ENCODE data around the gene CTBP2.

Gene CTBP2

DNA sequence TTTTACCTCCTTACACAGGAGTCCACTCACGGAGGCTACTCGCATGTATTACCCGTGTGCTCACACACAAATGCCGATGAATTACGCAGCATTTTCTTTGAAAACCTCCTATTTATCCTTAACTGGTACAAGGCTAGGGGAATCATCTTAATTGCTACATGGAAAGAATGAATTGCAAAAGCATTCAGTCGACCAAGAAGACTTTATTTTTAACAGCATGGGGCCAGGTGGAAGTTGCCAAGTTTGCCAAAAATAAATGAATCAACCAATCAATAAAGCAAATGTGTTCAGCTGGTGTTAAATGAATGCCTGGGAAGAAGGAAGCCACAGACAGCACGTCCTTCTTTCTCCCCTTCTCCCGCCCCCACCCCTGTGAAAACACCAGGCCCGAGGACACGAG, 55.8 kb downstream of the CTBP2 start:
- DNase-seq = no peak

DNA sequence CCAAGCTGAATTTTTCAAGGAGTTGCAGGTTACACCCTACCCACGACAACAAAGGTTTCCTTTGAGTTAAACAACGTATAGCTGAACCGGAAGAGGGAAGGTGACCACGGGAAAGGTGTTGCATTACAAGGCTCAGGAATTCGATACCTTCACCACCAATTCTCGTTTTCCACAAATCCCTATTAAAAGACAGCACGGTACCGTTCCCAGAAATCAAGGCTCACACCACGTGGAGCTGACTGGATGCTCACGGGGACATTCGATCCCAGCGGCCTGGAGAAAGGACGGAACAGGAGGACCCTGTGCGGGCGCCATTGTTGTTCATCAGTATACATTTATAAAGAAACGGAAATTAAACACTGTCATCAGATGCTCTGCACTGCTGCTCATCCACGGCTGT, 56.4 kb downstream of the CTBP2 start:
- no peak for DNase-seq

DNA sequence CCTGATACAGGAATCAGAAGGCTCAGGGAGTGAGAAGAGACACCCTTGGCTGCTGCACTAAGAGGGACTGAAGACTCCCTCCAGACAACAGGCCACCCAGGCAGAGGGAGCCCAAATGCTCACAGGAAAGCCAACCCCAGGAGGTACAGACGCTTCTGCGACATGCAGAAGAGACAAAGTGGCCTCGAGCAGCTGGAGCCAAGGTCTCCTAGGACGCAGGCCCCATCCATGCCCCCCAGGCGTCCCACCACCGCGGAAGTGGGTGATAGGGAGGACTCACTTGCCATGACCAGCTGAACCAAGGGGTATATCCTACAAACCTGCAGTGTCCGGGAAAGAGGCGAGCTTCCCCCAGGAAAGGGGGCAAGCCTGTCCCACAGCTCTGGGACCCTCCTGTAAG, 56.9 kb downstream of the CTBP2 start:
- DNase-seq = no peak

DNA sequence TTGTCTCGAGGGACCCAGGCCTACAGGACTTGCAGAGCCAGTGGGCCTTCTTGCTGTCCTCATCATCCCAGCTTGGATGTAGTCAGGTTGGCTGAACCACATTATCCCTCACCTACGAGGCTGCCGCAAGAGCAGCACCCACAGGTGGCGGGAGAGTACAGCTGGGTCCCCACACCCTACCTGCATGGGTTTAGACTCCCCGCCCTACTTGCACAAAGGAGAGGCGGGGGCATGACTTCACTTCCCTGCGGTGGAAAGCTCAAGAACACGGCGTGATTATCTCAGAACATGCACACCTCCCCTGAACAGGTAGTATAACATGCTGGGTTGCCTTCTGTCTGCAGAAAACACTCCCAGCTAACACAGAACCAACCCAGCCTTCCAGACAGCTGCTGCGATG, 57.5 kb downstream of the CTBP2 start:
- no peak for DNase-seq

DNA sequence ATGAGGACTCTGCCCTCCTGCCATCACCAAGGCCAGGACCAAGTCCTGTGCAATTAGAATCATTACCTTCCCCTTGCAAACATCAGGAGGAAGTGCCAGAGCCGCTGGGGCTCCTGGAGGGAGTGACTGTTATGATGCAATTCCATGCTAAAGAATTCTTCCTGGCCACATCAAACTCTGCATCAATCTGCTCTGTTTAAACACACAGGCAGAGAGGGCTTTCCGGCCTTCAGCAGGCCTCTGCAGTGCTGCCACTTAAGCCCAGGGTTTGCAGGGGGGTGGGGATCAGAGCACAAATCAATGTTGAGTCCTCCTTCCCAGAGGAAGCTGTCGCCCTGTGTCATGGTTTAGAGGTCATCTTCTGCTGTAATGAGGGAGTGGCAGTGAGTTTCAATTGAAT, 58.1 kb downstream of the CTBP2 start:
- peak; percentile 17 to 33 for DNase-seq

DNA sequence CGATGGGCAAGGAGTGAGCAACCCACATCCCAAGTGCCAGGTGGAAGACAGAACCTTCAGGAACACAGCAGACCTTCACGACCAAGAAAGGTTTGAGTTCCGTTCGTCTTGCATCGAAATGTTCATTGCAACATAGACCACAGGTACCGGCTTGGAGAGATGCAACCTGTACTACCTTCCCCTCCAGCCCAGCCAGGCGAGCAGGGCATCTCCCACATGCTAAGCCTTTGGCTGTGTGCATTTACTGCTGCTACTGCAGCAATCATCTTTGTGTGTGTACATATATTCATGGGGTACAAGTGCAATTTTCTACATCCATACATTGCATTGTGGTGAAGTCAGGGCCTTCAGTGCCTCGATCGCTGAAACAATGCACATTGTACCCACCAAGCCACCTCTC, 58.8 kb downstream of the CTBP2 start:
- no peak for DNase-seq

DNA sequence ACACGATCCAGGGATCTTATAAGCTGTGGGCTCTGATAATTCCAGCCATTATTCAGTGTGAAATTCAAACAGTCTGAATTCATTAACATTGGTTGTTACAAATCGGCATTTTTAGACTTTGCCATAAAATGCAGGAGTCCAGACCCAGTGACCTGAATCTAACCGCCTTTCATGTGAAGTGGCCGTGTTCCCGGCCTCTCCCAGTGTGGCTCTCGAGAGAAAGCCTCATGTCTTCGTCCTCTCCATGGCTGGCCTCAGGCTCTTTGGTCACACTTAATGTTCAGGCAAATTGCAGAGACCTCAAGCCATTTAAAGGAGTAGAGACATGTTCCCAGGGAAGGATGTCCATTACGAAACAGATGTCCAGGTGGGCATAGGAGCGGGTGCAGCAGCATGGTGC, 59.3 kb downstream of the CTBP2 start:
- no peak for DNase-seq

DNA sequence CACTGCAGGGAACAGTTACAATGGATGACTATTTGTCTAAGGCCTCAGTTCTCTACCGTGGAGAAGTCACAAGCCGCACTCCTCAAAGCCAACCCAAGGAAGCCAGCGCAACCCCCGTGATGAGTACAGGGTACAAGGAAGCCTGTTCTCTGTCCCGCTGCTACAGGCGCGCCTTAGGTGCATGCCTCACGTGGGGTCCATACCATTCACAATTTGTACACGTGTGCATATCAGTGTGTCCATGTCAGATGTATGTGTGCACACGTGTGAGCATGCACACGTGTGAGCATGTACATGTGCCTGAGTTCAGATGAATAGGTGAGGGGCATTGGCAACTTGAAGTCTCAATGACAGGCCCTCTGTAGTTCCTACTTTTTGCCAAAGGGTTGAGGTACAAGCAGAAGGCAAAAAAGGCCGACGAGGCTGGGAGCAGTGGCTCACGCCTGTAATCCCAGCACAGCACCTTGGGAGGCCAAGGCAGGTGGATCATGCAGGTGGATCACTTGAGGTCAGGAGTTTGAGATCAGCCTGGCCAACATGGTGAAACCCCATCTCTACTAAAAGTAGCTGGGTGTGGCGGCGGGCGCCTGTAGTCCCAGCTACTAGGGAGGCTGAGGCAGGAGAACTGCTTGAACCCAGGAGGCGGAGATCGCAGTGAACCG, 62.8 kb downstream of the CTBP2 start:
- no peak for DNase-seq

DNA sequence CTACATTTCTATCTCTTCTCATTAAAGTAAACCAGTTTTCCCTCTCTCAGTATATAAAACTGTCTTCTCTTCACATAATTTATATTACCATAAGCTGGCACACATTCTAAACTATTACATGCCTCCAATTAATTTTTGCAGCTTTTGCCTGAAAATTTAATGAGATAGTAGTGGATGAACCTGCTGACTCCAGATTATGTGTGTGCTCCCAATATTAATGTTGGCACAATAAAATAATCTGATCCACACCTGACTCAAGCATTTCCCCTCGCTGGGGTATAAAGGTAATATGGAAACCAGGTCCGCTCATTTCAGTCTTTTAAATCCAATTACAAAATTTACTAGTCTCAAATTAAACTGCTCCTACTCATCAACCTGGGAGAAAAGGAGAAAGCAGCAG, 63.4 kb downstream of the CTBP2 start:
- no peak for DNase-seq

DNA sequence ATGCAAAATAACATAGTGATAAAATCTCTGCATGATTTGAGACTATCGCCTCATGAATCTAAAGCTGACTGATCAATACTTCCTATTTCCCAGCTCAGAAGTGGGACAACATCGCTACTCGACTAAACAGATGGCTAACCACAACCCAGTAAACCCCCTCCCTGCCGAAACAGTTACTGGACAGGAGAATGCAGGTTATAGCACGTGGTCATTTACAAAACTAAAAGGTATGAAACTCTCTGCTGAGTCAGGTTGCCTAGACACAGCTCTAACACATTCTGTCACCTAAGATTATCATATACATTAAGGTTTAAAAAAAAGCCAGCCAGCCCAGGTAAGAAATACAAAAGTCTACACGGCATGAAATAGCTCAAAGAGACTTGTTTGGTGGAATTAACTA, 64.0 kb downstream of the CTBP2 start:
- DNase-seq = no peak

DNA sequence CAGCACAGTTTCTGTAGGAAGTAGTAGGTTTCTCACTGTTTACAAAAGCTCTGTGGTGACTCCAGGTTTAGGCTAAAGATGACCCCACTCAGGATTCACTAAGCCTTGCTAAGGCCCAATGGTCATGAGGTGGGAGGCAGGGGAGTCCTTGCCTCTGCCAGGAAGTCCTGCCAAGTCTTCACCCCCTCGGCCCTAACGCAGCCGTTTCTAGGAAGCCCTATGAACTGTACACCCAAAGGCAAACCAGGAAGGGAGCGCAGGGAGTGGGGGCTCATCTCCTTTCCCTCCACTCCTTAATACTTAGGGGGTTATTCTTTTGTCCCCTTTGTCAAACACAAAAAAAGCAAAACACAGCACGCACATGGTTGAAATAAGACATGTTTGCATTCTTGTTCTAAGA, 64.6 kb downstream of the CTBP2 start:
- DNase-seq = no peak

DNA sequence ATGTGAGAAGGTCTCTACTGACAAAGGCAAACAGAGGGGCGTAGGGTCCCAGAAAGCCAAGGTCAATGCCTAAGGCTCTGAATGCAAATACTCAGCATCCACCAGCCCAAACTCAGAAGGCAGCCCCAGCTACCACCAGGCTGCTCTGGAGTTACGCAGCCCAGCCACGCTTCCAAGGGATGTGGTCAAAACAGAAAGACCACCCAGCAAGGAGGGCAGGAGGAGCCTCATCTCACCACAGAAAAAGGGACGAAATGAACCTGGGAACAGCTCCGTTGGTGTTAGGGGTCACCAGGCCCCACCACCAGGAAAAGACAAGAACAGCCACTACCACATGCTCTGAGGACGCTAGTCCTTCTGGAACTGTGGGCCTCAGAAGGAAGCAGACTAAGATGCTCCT, 65.1 kb downstream of the CTBP2 start:
- DNase-seq = no peak

DNA sequence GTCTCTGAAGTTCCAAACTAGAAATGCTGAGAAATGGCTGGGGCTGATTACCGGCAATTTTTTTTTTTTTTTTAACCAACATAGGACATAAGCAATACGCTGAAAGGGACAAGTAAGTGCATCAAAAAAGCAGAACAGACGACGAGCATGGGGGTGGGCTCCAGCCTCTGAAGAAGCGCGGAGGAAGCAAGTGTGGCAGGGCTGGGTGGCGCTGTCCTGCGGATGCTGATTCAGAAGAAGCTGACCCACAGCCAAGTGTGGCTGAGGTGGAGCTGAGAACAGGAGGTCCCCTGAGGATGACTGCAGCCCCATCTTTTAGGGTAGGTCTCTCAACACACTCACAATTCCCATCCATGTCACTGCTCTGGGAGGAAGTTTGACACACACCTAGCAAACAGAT, 65.6 kb downstream of the CTBP2 start:
- peak; percentile 51 to 71 for DNase-seq

DNA sequence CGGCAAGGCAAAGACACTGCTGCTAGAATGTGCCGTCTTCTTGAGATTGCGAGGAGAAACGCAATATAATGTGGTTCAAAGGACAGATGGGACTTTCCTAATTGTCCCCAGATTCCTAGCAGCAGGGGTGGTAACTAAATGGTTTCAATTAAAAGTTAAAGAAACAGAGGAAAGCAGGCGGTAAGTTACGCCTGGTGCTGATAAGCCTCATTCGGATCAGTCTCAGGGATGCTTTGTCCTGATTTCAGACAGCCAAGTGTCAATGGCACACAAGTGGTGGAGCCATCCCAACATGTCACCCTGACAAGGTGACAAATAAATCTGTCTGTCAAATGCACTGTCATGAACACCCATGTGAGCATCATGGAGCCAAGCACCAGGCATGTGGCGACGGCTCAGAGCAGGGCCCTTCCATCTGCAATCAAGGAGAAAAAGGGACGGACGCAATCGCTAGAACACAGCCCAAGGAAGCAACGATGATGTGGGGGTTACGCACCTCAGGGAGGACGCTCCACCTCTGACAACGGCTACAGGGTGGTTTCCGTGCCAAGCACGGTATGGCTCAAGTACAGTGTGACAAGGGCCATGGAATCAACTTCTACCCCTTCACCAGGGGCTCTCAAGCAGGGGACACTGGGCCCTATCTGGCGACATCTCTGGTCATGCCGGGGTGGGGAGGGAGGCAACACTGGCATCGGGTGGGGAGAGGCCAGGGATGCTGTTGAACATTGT, 66.2 kb downstream of the CTBP2 start:
- no peak for DNase-seq

DNA sequence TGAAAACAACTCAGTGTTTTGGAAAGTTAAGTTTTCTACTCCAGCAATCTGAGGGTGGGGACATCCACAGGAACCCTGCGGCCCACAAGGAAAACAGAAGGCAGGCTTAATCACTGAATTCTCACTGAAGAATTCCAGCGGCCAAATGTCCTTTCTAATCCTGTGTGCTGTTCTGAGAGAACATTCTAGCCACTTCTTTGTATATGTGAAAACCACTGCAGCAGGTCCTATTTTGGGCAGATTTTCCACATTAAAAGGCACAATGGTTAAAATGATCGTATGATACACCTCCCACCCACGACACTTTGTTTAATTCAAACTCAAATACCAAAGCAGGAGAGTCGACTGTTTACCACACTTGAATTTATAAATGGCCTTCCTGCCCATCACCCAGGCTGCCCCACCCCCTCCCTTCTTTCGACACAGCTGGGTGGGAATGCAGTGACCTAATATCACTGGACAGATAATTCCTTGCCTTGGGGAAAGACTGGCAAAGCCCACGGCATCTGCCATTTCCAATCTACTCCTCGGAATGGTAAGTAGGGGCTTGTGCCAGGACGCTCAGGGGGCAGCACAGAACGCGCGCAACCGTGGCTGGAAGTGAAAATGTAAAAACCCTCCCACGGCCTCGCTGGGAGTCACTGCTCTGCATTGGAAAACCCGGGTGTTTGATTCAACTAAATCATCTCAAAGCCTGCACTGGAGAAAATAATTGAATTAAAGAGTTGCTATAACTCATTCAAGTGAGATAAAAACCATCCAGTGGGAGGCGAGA, 67.0 kb downstream of the CTBP2 start:
- DNase-seq = no peak

DNA sequence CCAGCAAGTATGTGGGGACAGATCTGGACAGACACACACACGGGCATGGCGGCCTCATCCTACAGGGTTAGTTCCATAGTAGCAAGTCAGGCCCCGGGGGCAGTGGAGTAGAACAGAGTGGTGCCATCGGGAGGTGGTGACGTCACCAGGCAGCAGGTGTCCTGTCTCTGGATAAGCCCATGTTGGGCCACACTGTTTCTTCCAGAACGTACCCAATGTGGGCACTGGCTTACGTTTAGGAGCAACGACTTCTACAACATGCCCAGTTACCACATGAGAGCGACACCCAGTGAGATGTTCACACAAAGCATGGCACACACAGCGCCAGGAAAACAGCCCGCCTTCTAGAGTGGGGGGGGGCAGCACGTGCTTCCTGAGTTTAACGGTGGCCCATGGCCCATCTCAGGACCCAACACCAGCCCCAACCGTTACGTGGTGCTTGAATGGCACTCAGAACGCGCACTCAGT, 67.8 kb downstream of the CTBP2 start:
- DNase-seq = no peak

DNA sequence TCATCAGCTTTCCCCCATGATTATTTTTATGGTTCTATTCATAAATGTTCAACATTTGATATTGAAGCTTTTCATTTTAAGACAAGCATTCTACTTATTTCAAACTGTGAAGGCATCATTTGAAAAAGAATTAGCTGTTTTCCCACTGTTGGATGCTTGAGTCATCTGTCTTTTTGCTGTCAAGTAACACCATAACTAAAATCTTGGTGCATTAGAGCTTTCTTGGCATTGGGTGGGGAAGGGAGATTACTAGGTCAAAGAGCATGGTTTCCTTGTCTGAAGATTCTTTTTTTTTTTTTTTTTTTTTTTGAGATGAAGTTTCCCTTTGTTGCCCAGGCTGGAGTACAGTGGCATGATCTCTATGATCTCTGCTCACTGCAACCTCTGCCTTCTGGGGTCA, 68.5 kb downstream of the CTBP2 start:
- DNase-seq = no peak

DNA sequence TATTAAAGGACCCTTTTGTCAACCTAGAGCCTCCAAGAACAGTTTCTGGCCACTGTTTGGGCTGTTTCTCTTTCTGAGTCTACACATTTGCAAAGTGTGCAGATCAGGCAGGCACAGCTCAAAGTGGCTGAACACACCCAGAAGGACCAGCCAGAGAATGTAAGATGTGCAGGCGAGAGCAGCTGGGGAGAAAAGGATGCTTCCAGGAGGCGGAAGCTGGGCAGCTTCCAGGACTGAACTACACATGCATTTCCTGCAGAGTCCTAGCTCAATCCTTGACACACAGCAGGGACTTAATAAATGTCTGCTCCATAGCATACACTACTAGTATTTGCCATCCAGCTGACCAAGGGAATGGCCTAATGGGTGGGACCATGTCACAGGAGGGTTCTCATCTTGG, 70.9 kb downstream of the CTBP2 start:
- no peak for DNase-seq

DNA sequence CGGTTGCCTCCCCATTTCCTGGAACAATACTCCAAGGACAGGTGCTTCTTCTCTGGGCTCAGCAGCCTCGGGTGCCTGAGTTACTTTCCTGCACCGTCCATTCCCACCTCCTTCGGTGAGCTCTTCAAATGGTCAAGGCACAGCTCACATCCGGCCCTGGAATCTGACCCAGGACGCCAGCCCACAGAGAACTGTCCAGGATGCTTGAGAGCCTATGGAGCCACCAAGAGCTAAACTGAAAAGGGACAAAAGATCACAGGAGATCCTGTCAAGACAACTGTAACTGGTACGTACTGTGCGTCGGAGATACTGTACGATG, 72.5 kb downstream of the CTBP2 start:
- DNase-seq = no peak

DNA sequence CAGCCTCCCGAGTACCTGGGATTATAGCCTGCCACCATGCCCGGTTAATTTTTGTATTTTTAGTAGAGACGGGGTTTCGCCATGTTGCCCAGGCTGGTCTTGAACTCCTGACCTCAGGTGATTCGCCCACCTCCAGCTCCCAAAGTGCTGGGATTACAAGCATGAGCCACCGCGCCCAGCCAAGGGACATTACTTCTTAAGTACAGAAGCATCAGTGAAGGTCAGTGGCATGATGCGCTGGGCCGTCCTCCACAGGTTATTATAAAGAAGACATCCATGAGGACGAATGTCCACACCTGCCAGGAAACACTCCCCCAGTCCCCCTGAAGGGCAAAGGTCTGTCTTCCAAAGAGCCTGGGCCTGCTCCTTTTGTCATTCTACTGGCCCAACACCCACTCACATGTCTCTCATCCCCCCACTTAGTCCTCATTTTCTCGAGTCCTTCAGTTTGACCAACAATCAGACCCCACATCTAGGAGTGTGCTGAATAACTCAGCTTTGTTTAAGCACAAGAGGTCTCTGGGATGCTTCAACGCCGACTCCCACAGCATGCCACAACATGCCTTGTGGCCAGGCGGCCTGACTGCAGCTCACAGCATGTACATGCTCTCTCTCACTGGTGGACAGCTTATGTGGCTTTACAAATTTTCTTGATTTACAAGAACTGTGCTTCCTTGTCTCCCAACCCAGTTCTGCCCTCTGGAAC, 73.0 kb downstream of the CTBP2 start:
- no peak for DNase-seq

DNA sequence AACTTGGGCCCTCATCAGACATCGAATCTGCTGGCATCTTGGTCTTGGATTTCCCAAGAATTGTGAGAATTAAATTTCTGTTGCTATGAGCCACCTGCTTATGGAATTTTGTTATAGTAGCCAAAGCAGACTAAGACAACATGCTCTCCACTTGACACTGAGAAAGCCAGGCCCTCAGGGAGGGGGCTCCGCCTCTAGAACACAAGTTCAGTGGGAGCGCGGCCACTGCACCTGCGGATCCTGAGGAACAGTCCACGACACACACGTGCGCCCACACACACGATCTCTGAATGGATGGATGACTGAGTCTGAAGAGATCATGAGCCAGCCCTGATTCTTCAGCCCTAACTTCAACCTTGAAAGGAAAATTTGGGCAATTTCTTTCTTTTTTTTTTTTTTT, 73.7 kb downstream of the CTBP2 start:
- DNase-seq = no peak

DNA sequence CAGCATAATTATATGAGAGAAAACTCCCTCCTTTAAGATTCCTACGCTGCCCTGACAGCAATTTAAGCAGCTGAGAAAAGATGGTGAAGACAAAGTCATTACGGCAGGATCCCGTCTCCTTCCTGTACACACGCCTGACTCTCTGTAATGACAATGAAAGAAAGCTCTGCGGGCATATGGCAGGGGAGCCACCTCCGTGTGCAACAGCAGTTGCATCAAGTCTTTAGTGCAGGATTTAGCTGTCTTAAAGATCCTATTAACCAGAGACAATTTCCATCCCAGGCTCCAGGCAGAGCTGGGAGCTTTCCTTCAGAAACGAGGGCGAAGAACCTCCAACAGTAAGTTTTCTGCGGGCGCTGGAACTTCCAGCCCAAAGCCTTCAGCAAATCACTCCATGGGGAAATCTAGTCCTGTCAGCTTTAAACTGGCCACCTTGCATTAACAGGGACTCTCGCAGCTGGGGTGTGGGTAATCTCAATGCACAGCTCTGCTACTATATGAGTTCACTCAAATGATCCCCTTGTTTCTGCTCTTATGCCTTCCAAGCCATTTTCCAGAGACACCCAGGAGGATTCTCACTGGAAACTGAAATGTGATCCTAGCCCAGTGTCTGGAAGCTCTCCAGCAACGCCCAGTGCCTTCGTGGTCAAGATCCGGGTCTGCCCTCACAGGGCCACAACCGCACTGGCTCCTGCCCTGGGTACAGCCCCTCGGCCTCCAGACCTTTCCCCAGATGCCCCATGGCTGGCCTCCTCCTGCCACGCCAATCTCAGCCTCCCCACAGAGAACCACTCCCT, 74.9 kb downstream of the CTBP2 start:
- DNase-seq = no peak
